GM12872 (cell line): ENCODE measurements around the gene R3HDM2.

Experiments used
- TF ChIP-seq, protein P1 (sequence below): IDR thresholded peaks from 3 replicates; pipeline ENCODE4 v1.5.1; 2011; ENCODE audit warnings: low read depth, mild to moderate bottlenecking, low read length, moderate library complexity; ENCODE audit not compliant: insufficient read depth

The R3HDM2 gene

DNA sequence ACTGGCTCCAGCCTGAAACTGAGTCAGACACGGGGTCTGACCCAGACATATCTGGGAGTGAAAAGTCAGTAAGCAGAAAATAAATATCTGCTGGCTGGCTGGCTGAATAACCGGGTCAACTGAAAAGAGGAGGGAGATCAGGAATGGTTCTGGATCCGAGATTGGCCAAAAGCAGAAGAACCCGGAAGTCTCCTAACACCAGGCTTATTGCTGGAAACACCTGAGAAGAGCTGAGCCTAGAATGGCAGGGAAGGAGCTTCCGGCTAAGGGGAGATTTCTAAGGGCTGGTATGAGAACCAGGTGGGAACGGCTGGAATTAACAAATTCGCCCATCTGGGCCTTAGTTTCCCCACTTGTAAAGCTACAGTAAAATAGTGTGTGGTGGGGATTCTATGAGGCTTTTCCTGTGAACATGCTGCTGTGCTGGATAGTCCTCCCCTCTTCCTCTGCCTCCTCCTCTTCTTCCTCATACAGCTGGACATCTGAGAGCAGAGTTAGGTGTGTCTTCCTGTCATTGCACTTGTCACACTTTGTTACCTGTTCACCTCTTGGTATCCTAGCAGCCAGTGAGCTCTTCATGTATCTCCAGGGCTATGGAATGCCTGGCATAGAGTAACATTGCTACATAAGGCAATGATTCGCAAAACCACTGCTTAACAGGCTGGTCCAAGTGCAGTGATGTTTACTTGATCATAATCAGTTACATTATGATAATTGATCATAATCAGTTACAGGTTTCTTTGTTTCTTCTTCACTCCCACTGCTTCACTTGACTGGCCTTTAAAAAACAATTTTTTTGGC lies 203.3 kb downstream of the R3HDM2 start:
- TF ChIP-seq, protein P1, sequence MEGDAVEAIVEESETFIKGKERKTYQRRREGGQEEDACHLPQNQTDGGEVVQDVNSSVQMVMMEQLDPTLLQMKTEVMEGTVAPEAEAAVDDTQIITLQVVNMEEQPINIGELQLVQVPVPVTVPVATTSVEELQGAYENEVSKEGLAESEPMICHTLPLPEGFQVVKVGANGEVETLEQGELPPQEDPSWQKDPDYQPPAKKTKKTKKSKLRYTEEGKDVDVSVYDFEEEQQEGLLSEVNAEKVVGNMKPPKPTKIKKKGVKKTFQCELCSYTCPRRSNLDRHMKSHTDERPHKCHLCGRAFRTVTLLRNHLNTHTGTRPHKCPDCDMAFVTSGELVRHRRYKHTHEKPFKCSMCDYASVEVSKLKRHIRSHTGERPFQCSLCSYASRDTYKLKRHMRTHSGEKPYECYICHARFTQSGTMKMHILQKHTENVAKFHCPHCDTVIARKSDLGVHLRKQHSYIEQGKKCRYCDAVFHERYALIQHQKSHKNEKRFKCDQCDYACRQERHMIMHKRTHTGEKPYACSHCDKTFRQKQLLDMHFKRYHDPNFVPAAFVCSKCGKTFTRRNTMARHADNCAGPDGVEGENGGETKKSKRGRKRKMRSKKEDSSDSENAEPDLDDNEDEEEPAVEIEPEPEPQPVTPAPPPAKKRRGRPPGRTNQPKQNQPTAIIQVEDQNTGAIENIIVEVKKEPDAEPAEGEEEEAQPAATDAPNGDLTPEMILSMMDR: no peak

DNA sequence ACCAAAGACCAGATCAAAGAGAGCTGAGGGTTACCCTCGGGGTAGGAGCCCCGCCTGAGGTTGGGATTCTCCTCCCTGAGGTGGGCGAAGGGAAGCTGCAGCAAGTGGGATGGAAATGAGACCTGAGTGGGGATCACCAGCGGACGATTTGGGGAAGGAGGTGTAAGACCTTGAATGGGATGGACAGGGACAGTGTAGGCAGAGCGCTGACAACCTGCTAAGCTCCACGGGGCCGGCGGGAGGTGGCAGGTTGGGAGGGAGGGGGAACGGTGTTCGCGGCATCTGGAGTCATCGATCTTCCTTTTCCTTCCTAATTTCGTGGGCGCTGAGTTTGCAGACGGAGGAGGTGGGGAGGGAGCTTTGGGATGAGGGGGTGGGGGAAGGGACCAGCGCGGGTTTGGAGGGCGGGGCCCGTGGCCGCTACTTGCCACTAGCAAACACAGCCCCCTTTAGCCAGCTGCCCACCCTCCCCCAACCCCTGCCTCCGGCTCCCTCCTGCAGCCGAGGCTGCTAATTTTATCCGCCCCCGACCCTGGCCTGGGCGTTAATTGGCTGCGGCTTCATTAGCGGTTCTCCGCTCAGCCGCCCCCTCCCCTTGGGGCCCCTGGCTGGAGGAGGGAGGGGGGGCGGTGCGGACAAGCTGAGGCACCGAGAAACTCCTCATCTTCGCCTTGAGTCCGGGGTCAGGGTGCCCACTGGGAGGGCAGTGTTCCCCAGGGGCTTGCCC lies 204.1 kb downstream of the R3HDM2 start:
- TF ChIP-seq, protein P1: no peak

DNA sequence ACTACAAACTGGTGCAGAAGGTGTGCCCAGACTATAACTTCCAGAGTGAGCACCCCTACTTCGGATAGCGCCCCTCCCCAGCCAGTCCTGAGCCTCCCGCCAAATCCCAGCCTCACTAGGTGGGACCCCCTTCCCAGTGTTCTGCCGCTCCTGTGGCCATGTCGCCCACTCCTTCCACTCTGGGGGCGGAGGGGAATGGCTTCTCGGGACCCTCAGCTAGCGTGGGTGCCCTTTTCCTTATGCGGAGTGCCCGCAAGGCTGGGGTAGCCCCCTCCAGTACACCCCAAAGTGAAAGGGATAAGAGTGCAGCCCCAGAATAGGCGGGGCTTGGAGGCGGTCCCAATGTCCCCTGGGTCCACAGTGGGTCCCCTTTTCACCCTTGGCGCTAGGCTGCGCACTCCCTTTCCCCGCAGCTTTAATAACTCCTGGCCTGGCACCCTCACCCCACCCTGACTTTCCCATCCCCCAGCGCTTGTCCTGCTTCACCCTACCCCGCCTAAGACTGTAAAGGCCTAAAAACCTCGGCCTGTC lies 205.1 kb downstream of the R3HDM2 start:
- TF ChIP-seq, protein P1: no peak

DNA sequence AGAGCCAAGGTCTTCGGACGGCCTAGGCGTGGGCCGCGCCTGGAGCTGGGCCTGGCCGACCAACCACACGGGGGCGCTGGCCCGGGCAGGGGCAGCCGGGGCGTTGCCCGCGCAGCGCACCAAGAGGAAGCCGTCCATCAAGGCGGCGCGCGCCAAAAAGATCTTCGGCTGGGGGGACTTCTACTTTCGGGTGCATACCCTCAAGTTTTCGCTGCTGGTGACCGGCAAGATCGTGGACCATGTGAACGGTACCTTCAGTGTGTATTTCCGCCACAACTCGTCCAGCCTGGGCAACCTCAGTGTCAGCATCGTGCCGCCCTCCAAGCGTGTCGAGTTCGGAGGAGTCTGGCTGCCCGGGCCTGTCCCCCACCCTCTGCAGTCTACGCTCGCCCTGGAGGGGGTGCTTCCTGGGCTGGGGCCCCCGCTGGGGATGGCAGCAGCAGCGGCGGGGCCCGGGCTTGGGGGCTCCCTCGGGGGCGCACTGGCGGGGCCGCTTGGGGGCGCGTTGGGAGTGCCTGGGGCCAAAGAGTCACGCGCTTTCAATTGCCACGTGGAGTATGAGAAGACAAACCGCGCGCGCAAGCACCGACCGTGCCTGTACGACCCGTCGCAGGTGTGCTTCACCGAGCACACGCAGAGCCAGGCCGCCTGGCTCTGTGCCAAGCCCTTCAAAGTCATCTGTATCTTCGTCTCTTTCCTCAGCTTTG lies 205.7 kb downstream of the R3HDM2 start:
- TF ChIP-seq, protein P1: peak; percentile 70

DNA sequence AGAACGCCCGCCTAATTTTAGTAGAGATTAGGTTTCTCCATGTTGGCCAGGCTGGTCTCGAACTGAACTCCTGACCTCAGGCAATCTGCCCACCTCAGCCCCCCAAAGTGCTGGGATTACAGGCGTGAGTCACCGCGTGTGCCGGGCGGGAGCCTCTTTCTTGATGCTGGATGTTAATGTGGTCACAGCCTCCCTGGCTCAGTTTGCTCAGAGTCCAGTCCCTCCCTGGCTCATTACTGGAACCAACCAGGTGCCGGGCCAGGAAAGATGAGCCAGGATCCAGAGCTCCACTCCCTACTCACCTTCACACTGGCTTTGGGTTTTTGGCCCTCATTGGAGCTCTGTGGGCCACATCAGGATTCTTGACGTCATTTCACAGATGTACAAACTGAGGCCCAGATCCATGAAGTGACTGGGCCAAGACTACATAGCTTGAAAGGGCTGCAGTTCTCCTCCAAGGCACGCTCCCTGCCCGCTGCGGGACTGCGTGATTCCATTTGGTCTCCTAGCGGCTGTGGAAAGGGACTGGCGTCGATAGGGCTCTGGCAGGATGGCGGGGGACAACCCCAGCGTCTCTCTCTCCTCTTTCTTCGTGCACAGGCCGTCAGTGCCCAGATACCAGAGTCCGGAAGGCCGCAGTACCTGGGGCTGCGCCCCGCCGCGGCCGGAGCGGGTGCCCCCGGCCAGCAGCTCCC lies 206.4 kb downstream of the R3HDM2 start:
- TF ChIP-seq, protein P1: no peak; the same call in 2 of the 3 replicates

DNA sequence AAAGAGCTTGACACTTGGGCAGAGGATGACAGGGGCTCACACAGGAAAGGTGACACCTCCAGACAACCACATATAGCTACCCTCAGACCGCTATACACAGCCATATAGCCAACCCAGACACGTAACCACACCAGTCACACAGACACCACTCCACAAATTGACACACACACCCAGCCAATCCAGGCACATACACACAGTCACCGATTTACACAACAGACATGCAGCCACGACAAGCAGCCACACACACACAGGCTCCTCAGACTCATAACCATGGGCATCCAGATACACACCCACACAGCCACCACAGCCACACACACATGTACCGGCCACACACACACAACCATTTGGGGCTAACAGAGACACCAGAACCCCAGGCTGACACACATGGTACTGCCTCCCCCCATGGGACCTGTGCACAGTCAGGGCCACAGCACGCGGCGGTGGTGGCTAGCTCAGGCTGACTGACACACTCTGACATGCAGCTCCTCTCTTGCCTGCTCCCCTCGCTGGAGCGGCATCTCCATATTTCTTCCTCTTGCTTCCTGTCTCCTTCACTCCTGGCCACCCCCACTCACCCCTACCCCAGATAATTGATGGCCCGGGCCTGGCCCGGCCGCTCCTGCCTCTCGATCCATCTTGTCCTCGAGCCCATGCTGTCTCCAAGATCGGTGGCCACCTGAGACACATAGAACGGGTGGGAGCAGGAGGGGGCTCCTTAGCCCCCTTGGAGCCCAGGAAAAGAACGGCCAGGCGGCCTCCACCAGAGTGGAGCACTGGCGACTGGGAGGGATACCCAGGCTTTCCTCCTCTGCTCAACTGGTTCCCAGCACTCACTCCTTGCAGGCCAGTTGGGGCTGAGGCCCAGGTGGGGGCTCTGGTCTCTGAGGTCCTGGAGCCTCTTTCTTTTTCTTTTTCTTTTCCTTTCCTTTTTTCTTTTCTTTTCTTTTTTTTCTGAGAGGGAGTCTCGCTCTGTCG lies 207.4 kb downstream of the R3HDM2 start:
- TF ChIP-seq, protein P1: no peak
